Natural killer cell (primary cell): ENCODE measurements around the gene CEACAM18. TPM values are rescaled to one million over a fixed set of nuclear protein-coding genes. Genes with fewer than 3 reads are reported as not detected.
"Not testable (repeated sequence)": the region's sequence is repeated elsewhere in the genome, so short reads cannot be mapped to it uniquely, and the experiment has no call there.

Experiments
- ATAC-seq, 3 donors: fragments of 150-1000 bp in 2 of 3; fragments of 200-7000 bp in 1 of 3; cut with Tn5 transposase; 1 replicate in 1 of 3; 2 replicates in 2 of 3; pipeline ENCODE4 v1.10.0; 2021; ENCODE audit warnings: mild to moderate bottlenecking in 2 of 3, moderate library complexity in 2 of 3
- DNase-seq, 2 donors: peaks; one replicate each; pipeline versions ENCODE4 v3.0.0 to v3.0.0-alpha.2; 2013 to 2021; ENCODE audit warnings: mixed read lengths in 1 of 2
- H3K27ac ChIP-seq: one replicate; pipeline ENCODE4 v1.5.1; 2013; ENCODE audit warnings: mild to moderate bottlenecking, low read length
- H3K27me3 ChIP-seq: one replicate; pipeline ENCODE4 v1.6.1; 2013; ENCODE audit warnings: low read length; ENCODE audit not compliant: control insufficient read depth, insufficient read depth
- H3K36me3 ChIP-seq: one replicate; pipeline ENCODE4 v1.6.1; 2013; ENCODE audit warnings: low read length; ENCODE audit not compliant: control insufficient read depth, insufficient read depth
- H3K4me1 ChIP-seq: one replicate; pipeline ENCODE4 v1.6.1; 2013; ENCODE audit warnings: low read length; ENCODE audit not compliant: control insufficient read depth, insufficient read depth
- H3K4me3 ChIP-seq: one replicate; pipeline ENCODE4 v1.5.1; 2013; ENCODE audit warnings: low read length
- H3K9me3 ChIP-seq: one replicate; pipeline ENCODE4 v1.6.1; 2013; ENCODE audit warnings: low read length; ENCODE audit not compliant: control insufficient read depth, insufficient read depth
- H3K27ac Mint-ChIP-seq, 2 donors: one replicate each; pipeline ENCODE4 v1.8.0; 2022; ENCODE audit warnings: mild to moderate bottlenecking in 2 of 2, mixed read lengths in 2 of 2, moderate library complexity in 1 of 2
- H3K27me3 Mint-ChIP-seq, 2 donors: one replicate each; pipeline ENCODE4 v1.8.0; 2022; ENCODE audit warnings: low read depth in 2 of 2, mixed read lengths in 2 of 2
- H3K36me3 Mint-ChIP-seq: one replicate; pipeline ENCODE4 v1.8.0; 2022; ENCODE audit warnings: mixed read lengths
- H3K4me1 Mint-ChIP-seq, 2 donors: one replicate each; pipeline ENCODE4 v1.8.0; 2022; ENCODE audit warnings: mixed read lengths in 2 of 2
- H3K4me3 Mint-ChIP-seq: one replicate; pipeline ENCODE4 v1.8.0; 2022; ENCODE audit warnings: mild to moderate bottlenecking, moderate library complexity, mixed read lengths
- H3K9me3 Mint-ChIP-seq, 2 donors: one replicate each; pipeline ENCODE4 v1.8.0; 2022; ENCODE audit warnings: mixed read lengths in 2 of 2
- CTCF ChIP-seq: fragments of 200-600 bp; IDR thresholded peaks from one replicate; pipeline ENCODE4 v1.8.0; 2022; ENCODE audit warnings: antibody characterized with exemption
- WGBS: methylation state at CpG from one replicate; pipeline ENCODE4 v1.1.7; 2013; ENCODE audit warnings: missing lambda C conversion rate; ENCODE audit not compliant: insufficient coverage; 5-methylcytosine and 5-hydroxymethylcytosine counted together
- intact Hi-C: fragments of 100-400 bp; cut with micrococcal nuclease; formaldehyde crosslinking; loops from one replicate; pipeline ENCODE4 v1.14.2; 2022
- total RNA-seq, 4 donors: library from RNA; stranded (reverse); fragments of 120-200 nt in 1 of 4; gene quantifications; one replicate each; pipeline versions ENCODE4 v1.2.3 to v1.2.4, GENCODE V29; 2013 to 2022

Gene CEACAM18
- total RNA-seq, 3 donors from 2014 or later (not counting 1 experiment from before 2014, with no cell fraction given): not detected

- Mint-ChIP-seq H3K4me1 (no peaks in the 10 kb centered on the region), H3K9me3 (no peaks in the 10 kb centered on the region), H3K27ac (no peak overlapping the region), H3K36me3 (no peaks in the 10 kb centered on the region), H3K4me3 (no peak overlapping the region), H3K27me3 (peaks cover 12 to 14% of the 10 kb centered on the region in 2 donors)
- DNase-seq (no peak), ATAC-seq (no peak)
- Histone ChIP-seq H3K27ac (no peak overlapping the region), H3K4me3 (no peak overlapping the region), H3K4me1 (no peaks in the 10 kb centered on the region), H3K36me3 (no peaks in the 10 kb centered on the region), H3K9me3 (no peaks in the 10 kb centered on the region), H3K27me3 (no peaks in the 10 kb centered on the region)
- intact Hi-C loops: no loop called here
- TF ChIP-seq CTCF: no peak
- WGBS: 83% methylated on average over 6 of the region's 7 CpGs
These were observed 13.2 kb downstream of the CEACAM18 start for GRCh38 chr19:51491586-51491985.

DNA sequence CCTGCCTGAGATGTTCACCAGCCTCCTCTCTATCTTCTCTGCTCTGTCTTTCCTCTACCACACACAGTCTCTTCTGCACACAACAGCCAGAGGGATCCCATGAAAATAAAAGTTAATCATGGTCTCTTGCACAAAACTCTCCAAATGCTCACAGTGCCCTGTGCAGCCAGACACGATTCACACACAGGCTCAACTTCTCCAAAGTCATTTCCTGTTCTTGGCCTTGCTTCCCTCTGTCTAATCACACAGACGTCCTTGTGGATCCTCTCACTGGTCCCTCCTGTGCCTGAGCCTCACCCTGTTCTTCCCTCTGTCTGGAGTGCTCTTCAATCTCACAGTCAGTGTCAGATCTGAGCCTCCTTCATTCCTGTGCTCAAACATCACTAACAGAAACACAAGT, 15.4 kb downstream of the CEACAM18 start:
- DNase-seq: no peak
- peaks cover 17% of the 10 kb centered on the region in 2 donors for H3K27me3 Mint-ChIP-seq
- Histone ChIP-seq H3K9me3 (no peaks in the 10 kb centered on the region), H3K36me3 (no peaks in the 10 kb centered on the region), H3K4me3 (no peak overlapping the region), H3K27me3 (no peaks in the 10 kb centered on the region), H3K27ac (no peak overlapping the region), H3K4me1 (no peaks in the 10 kb centered on the region)
- no peaks in the 10 kb centered on the region for H3K9me3 Mint-ChIP-seq
- no peak for TF ChIP-seq CTCF
- H3K4me1 Mint-ChIP-seq: no peaks in the 10 kb centered on the region
- intact Hi-C loops: no loop called here
- no peak for ATAC-seq
- H3K36me3 Mint-ChIP-seq: no peaks in the 10 kb centered on the region
- H3K27ac Mint-ChIP-seq: no peak overlapping the region
- no peak overlapping the region for H3K4me3 Mint-ChIP-seq
- 2% methylated on average over 2 of the region's 2 CpGs for WGBS

DNA sequence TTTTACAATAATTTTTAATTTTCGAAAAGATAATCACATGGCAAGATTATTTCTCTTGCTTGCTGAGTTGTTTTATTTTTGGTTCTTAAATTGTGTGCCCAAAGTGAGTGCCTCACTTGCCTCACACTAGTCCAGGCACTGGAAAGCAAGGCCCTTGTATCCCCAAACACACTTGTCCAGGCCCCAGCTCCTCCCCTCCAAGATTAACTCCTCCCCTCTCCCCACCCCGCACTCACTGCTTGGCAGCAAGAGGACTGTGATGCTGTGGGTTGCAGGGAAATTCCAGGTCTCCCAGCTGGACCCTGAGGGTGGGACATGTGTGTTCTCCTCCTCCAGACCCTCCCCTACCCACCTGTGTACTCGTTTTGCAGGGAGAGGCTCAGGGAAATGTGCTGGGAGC, 19.3 kb downstream of the CEACAM18 start:
- Mint-ChIP-seq H3K9me3 (no peaks in the 10 kb centered on the region), H3K36me3 (no peaks in the 10 kb centered on the region), H3K27ac (no peak overlapping the region), H3K4me1 (peaks cover 7 to 15% of the 10 kb centered on the region in 2 donors), H3K4me3 (no peak overlapping the region), H3K27me3 (peaks cover 13 to 18% of the 10 kb centered on the region in 2 donors)
- Histone ChIP-seq H3K9me3 (no peaks in the 10 kb centered on the region), H3K27ac (no peak overlapping the region), H3K4me3 (no peak overlapping the region), H3K4me1 (peaks cover 16% of the 10 kb centered on the region), H3K27me3 (no peaks in the 10 kb centered on the region), H3K36me3 (no peaks in the 10 kb centered on the region)
- intact Hi-C loops: no loop called here
- TF ChIP-seq CTCF: no peak
- ATAC-seq (no peak), DNase-seq (no peak)
- 50% methylated on average over 1 of the region's 3 CpGs for WGBS

GRCh38 chr19:51500931-51501330, 22.6 kb downstream of the CEACAM18 start:
- H3K27me3 Mint-ChIP-seq, intact Hi-C loops, H3K36me3 ChIP-seq, DNase-seq, H3K27me3 ChIP-seq, H3K9me3 ChIP-seq, H3K9me3 Mint-ChIP-seq, H3K27ac ChIP-seq, H3K36me3 Mint-ChIP-seq, H3K4me3 ChIP-seq: not testable (repeated sequence)
- WGBS: 65% methylated on average over 8 of the region's 8 CpGs
- Mint-ChIP-seq H3K4me3 (peak overlapping the region; percentile 53), H3K27ac (peak overlapping the region in 1 of 2 donors; percentile 59), H3K4me1 (peaks cover 7 to 15% of the 10 kb centered on the region in 2 donors)
- H3K4me1 ChIP-seq: peaks cover 17% of the 10 kb centered on the region
- ATAC-seq: peak in 1 of 3 donors; percentile 21
